A549 (cell line): ENCODE results near the gene GPC1. TPM values are rescaled to one million over a fixed set of nuclear protein-coding genes. Genes with fewer than 3 reads are reported as not detected.

Source experiments
- ATAC-seq, 2 experiments: fragments of 200-7000 bp in 1 of 2; fragments of >200 bp in 1 of 2; cut with Nextera tagmentation in 1 of 2; cut with Tn5 transposase in 1 of 2; 3 replicates each; pipeline versions ENCODE4 v1.8.0 to v1.9.1; 2018 to 2020; ENCODE audit warnings: mild to moderate bottlenecking in 1 of 2, moderate library complexity in 1 of 2
- CTCF ChIA-PET: fragments of 300-600 bp; sonication (Branson Sonifier 250); formaldehyde crosslinking; extraction: SDS; loops from one replicate; lab custom pipeline; 2021; ENCODE audit warnings: antibody characterized with exemption, inconsistent platforms; lab: Yijun Ruan, JAX
- POLR2A ChIA-PET: fragments of 350-600 bp; formaldehyde crosslinking; extraction: SDS; loops from one replicate; lab custom pipeline; 2021; ENCODE audit warnings: antibody characterized with exemption, inconsistent platforms; lab: Yijun Ruan, JAX
- DNase-seq, 2 experiments: peaks; one replicate each; pipeline versions ENCODE4 v3.0.0 to v3.0.0-alpha.2; 2011 to 2016; ENCODE audit warnings: low read depth in 1 of 2, low spot score in 1 of 2
- FAIRE-seq: peaks from 2 replicates; lab custom pipeline; 2011; peaks lifted over from hg19 to GRCh38; lab: Jason Lieb, UNC
- H3K27ac ChIP-seq, 2 experiments: fragments of >200 bp; sonication (Bioruptor Twin); formaldehyde crosslinking; 3 replicates each; pipeline ENCODE4 v1.5.1; 2016 to 2017
- H3K4me1 ChIP-seq: fragments of >200 bp; sonication (Bioruptor Twin); formaldehyde crosslinking; 3 replicates; pipeline ENCODE4 v1.6.1; 2016
- H3K4me2 ChIP-seq: fragments of >200 bp; sonication (Bioruptor Twin); formaldehyde crosslinking; 3 replicates; pipeline ENCODE4 v1.6.1; 2016
- H3K4me3 ChIP-seq: fragments of >200 bp; sonication (Bioruptor Twin); formaldehyde crosslinking; 3 replicates; pipeline ENCODE4 v1.5.1; 2016
- H3K9me3 ChIP-seq: fragments of >200 bp; sonication (Bioruptor Twin); formaldehyde crosslinking; 3 replicates; pipeline ENCODE4 v1.6.1; 2016
- ATOH8 ChIP-seq: fragments of 250-450 bp; sonication (Bioruptor Pico); IDR thresholded peaks from 2 replicates; pipeline ENCODE4 v1.5.0; 2020; ENCODE audit warnings: low read depth, mild to moderate bottlenecking, moderate library complexity
- BCL3 ChIP-seq: fragments of >200 bp; sonication (Bioruptor Twin); formaldehyde crosslinking; IDR thresholded peaks from 3 replicates; pipeline ENCODE4 v1.6.1; 2016
- E2F6 ChIP-seq: IDR thresholded peaks from 2 replicates; pipeline ENCODE4 v1.6.1; 2012; ENCODE audit warnings: low read depth, borderline replicate concordance
- HEYL ChIP-seq: fragments of 250-450 bp; sonication (Bioruptor Pico); IDR thresholded peaks from 2 replicates; pipeline ENCODE4 v1.8.0; 2021; ENCODE audit warnings: mild to moderate bottlenecking, moderate library complexity
- HOXA7 ChIP-seq: fragments of 250-450 bp; sonication (Bioruptor Pico); IDR thresholded peaks from 2 replicates; pipeline ENCODE4 v1.5.0; 2020; ENCODE audit warnings: mild to moderate bottlenecking, moderate library complexity
- HOXB13 ChIP-seq: fragments of 250-450 bp; sonication (Bioruptor Pico); IDR thresholded peaks from 2 replicates; pipeline ENCODE4 v1.5.0; 2020; ENCODE audit warnings: low read depth, mild to moderate bottlenecking, moderate library complexity
- HOXB5 ChIP-seq: fragments of 250-450 bp; sonication (Bioruptor Pico); IDR thresholded peaks from 2 replicates; pipeline ENCODE4 v1.5.0; 2020; ENCODE audit warnings: mild to moderate bottlenecking, moderate library complexity
- KDM5A ChIP-seq: fragments of 200-600 bp; sonication (generic); IDR thresholded peaks from 2 replicates; pipeline ENCODE4 v1.6.1; 2016; ENCODE audit warnings: antibody characterized with exemption, mild to moderate bottlenecking
- MAFK ChIP-seq: fragments of 450-650 bp; IDR thresholded peaks from 2 replicates; pipeline ENCODE4 v1.6.1; 2014; ENCODE audit not compliant: partially characterized antibody
- NR3C1 ChIP-seq: fragments of >200 bp; sonication (Bioruptor Twin); formaldehyde crosslinking; IDR thresholded peaks from 3 replicates; pipeline ENCODE4 v1.6.1; 2017
- POLR2AphosphoS2 ChIP-seq: conservative IDR thresholded peaks from 2 replicates; pipeline ENCODE4 v1.6.1; 2012; ENCODE audit warnings: low read length, improper control_type of control experiment, inconsistent platforms
- REST ChIP-seq: fragments of 200-600 bp; sonication (generic); IDR thresholded peaks from 2 replicates; pipeline ENCODE4 v1.6.1; 2016; ENCODE audit warnings: antibody characterized with exemption, mild to moderate bottlenecking, moderate library complexity
- RFX5 ChIP-seq: fragments of 450-650 bp; IDR thresholded peaks from 2 replicates; pipeline ENCODE4 v1.7.1; 2014; ENCODE audit warnings: antibody characterized with exemption, mild to moderate bottlenecking, moderate library complexity
- SMC3 ChIP-seq: fragments of >200 bp; sonication (Bioruptor Twin); formaldehyde crosslinking; IDR thresholded peaks from 3 replicates; pipeline ENCODE4 v1.6.1; 2018; ENCODE audit warnings: inconsistent platforms
- USF2 ChIP-seq: fragments of 450-650 bp; IDR thresholded peaks from 2 replicates; pipeline ENCODE4 v1.6.1; 2014; ENCODE audit warnings: antibody characterized with exemption
- ZC3H11A ChIP-seq: fragments of 450-650 bp; IDR thresholded peaks from 2 replicates; pipeline ENCODE4 v1.6.1; 2014; ENCODE audit warnings: antibody characterized with exemption, mild to moderate bottlenecking
- ZFP36 ChIP-seq: fragments of 450-650 bp; IDR thresholded peaks from 2 replicates; pipeline ENCODE4 v1.6.1; 2014; ENCODE audit warnings: borderline replicate concordance; ENCODE audit not compliant: partially characterized antibody
- WGBS: methylation state at CpG from one replicate; pipeline ENCODE4 v1.1.6; 2017; ENCODE audit errors: missing lambda C conversion rate; 5-methylcytosine and 5-hydroxymethylcytosine counted together
- polyA plus RNA-seq, 4 experiments: library from polyadenylated mRNA; depleted of rRNA in 3 of 4; stranded (reverse); fragments of >200 nt; fragmentation: RNase III in 1 of 4; extraction: RNeasy Plus Mini Kit Qiagen cat#74134 plus additional on column Dnase treatment in 1 of 4; gene quantifications; 2 replicates in 3 of 4; 3 replicates in 1 of 4; pipeline ENCODE4 v1.2.3, GENCODE V29; 2011 to 2017

GPC1 gene
- polyA plus RNA-seq, 2 of the 4 experiments (the other 2 are of a cell fraction), result 19.8 to 97.7 TPM

- no peak overlapping the region for H3K4me3 ChIP-seq
- FAIRE-seq, result no peak
- H3K27ac ChIP-seq, result no peak overlapping the region
- WGBS, result 94% methylated on average over 9 of the region's 9 CpGs
- CTCF ChIA-PET, result interaction anchor here (0.8 kb wide), 1 partner anchor 19 kb away, joined by 3 read pairs; no protein-coding TSS in a partner anchor
- H3K4me1 ChIP-seq, result no peaks in the 10 kb centered on the region
- H3K9me3 ChIP-seq, result peaks cover 4% of the 10 kb centered on the region
- H3K4me2 ChIP-seq, result no peak overlapping the region
- TF ChIP-seq NR3C1 (no peak), HOXA7 (CRISPR knock-in tag) (no peak), USF2 (no peak), KDM5A (no peak), BCL3 (no peak)
- TF ChIP-seq, all 56 proteins: peak for 0
- POLR2A ChIA-PET, result no interaction called here
- no peak for ATAC-seq
- DNase-seq, result no peak
Observed at GRCh38 chr2:240498958-240499260, 63.4 kb downstream of the GPC1 start.

GRCh38 chr2:240499309-240500301 is 64.1 kb downstream of the GPC1 start:
- ATAC-seq (no peak), FAIRE-seq (no peak), DNase-seq (no peak)
- H3K4me2 ChIP-seq, result no peak overlapping the region
- no peaks in the 10 kb centered on the region for H3K9me3 ChIP-seq
- no peak overlapping the region for H3K4me3 ChIP-seq
- POLR2A ChIA-PET, result no interaction called here
- TF ChIP-seq ZFP36, result no peak
- TF ChIP-seq HEYL (CRISPR knock-in tag), result no peak
- TF ChIP-seq KDM5A, result no peak
- no peak for TF ChIP-seq SMC3
- TF ChIP-seq REST, result no peak
- no peak for TF ChIP-seq ZC3H11A
- no peak for TF ChIP-seq E2F6
- no peak for TF ChIP-seq RFX5
- TF ChIP-seq ATOH8 (CRISPR knock-in tag), result no peak
- TF ChIP-seq POLR2AphosphoS2, result no peak
- TF ChIP-seq HOXB5 (CRISPR knock-in tag), result no peak
- TF ChIP-seq HOXB13, result no peak
- no peak for TF ChIP-seq MAFK
- H3K27ac ChIP-seq, result no peak overlapping the region
- H3K4me1 ChIP-seq, result no peaks in the 10 kb centered on the region
- CTCF ChIA-PET, result no interaction called here
- WGBS, result 86% methylated on average over 18 of the region's 32 CpGs
